ENCODE measurements around the gene ATP8B2. TPM values are rescaled to one million over a fixed set of nuclear protein-coding genes. Genes with fewer than 3 reads are reported as not detected.
A peak's percentile ranks its signal among the peaks of the same experiment; 100 is the strongest.

The ATP8B2 gene
- total and polyA plus RNA-seq, 10 of the 15 experiments (the other 5 are each of a cell fraction or from before 2014, with no cell fraction given): 0.44 to 61.8 (median 15.0) TPM

GRCh38 chr1:154324669-154325582, at the start of gene ATP8B2 (continued):
- TF ChIP-seq BCL3 (IDR thresholded peaks at IDR 0.05; ENCODE audit: borderline replicate concordance, insufficient read depth, low read depth, low read length, poor library complexity, severe bottlenecking) (no peak), BHLHE40 (IDR thresholded peaks at IDR 0.05; ENCODE audit: borderline replicate concordance in 1 of 2, low read depth in 2 of 2, low read length in 1 of 2) (0 out of 4 replicates have a peak, but pooled peaks of 1 of the 2 experiments have one; percentile 17), BMI1 (IDR thresholded peaks at IDR 0.05; ENCODE audit: borderline replicate concordance) (no peak), TCF3 (IDR thresholded peaks at IDR 0.05; ENCODE audit: borderline replicate concordance, insufficient read depth, low read depth, low read length) (0 out of 2 replicates have a peak, but pooled peaks have one; percentile 24), CEBPZ (IDR thresholded peaks at IDR 0.05; ENCODE audit: low read depth, low read length) (no peak), STAT1 (conservative IDR thresholded peaks at IDR 0.05) (no peak), PRDM15 (CRISPR knock-in tag; IDR thresholded peaks at IDR 0.05) (no peak), TCF12 (IDR thresholded peaks at IDR 0.05; ENCODE audit: low read depth, low read length) (0 out of 2 replicates have a peak, but pooled peaks have one; percentile 28), MEF2A (IDR thresholded peaks at IDR 0.05; ENCODE audit: insufficient read depth, low read depth, low read length) (0 out of 2 replicates have a peak, but pooled peaks have one; percentile 10), SMARCA5 (IDR thresholded peaks at IDR 0.05) (peak; percentile 83), HDGF (IDR thresholded peaks at IDR 0.05) (0 out of 2 replicates have a peak, but pooled peaks have one; percentile 37), MYC (IDR thresholded peaks at IDR 0.05; ENCODE audit: insufficient read depth, insufficient read length, insufficient replicate concordance, low read length, severe bottlenecking) (no peak), BACH1 (IDR thresholded peaks at IDR 0.05; ENCODE audit: borderline replicate concordance) (no peak), KLF5 (IDR thresholded peaks at IDR 0.05; ENCODE audit: partially characterized antibody) (no peak), BCL11A (IDR thresholded peaks at IDR 0.05; ENCODE audit: low read depth, low read length) (no peak), HCFC1 (IDR thresholded peaks at IDR 0.05; ENCODE audit: low read length) (peak; percentile 40; the same call in 1 of the 2 replicates), SREBF2 (IDR thresholded peaks at IDR 0.05; ENCODE audit: low read length) (no peak)
